Astrocyte (in vitro differentiated cells and primary cell): Measurements from ENCODE around the gene ARL5A. TPM values are rescaled to one million over a fixed set of nuclear protein-coding genes. Genes with fewer than 3 reads are reported as not detected.

Experiments
- DNase-seq: peaks from one replicate; pipeline ENCODE4 v3.0.0-alpha.2; 2010; ENCODE audit warnings: low read depth
- FAIRE-seq: peaks from 2 replicates; lab custom pipeline; 2011; peaks lifted over from hg19 to GRCh38; lab: Jason Lieb, UNC
- H2AFZ ChIP-seq: 2 replicates; pipeline ENCODE4 v1.6.0; 2012; ENCODE audit warnings: low read depth, low read length, inconsistent platforms
- H3K27ac ChIP-seq: 2 replicates; pipeline ENCODE4 v1.5.1; 2011; ENCODE audit warnings: low read depth, low read length, inconsistent platforms
- H3K27me3 ChIP-seq: 2 replicates; pipeline ENCODE4 v1.6.0; 2011; ENCODE audit warnings: low read length, inconsistent platforms; ENCODE audit not compliant: insufficient read depth
- H3K36me3 ChIP-seq: 2 replicates; pipeline ENCODE4 v1.5.1; 2011; ENCODE audit warnings: low read length, inconsistent platforms; ENCODE audit not compliant: insufficient read depth
- H3K4me1 ChIP-seq: 2 replicates; pipeline ENCODE4 v1.5.1; 2011; ENCODE audit warnings: low read length, inconsistent platforms; ENCODE audit not compliant: insufficient read depth
- H3K4me2 ChIP-seq: 2 replicates; pipeline ENCODE4 v1.6.0; 2012; ENCODE audit warnings: low read length, inconsistent platforms
- H3K4me3 ChIP-seq: 2 replicates; pipeline ENCODE4 v1.5.1; 2011; ENCODE audit warnings: low read depth, mild to moderate bottlenecking, low read length, inconsistent platforms; ENCODE audit not compliant: insufficient read depth
- H3K79me2 ChIP-seq: 2 replicates; pipeline ENCODE4 v1.6.0; 2012; ENCODE audit warnings: mild to moderate bottlenecking, low read length, inconsistent platforms; ENCODE audit not compliant: insufficient read depth
- H3K9ac ChIP-seq: 2 replicates; pipeline ENCODE4 v1.6.0; 2012; ENCODE audit warnings: mild to moderate bottlenecking, low read length, inconsistent platforms
- H3K9me3 ChIP-seq: 2 replicates; pipeline ENCODE4 v1.5.1; 2012; ENCODE audit warnings: low read depth, mild to moderate bottlenecking, low read length, inconsistent platforms; ENCODE audit not compliant: insufficient read depth
- H4K20me1 ChIP-seq: 2 replicates; pipeline ENCODE4 v1.6.0; 2012; ENCODE audit warnings: low read length, inconsistent platforms; ENCODE audit not compliant: insufficient read depth
- H3K27ac Mint-ChIP-seq: one replicate; pipeline ENCODE4 v1.8.0; 2021; ENCODE audit warnings: mild to moderate bottlenecking, mixed read lengths; ENCODE audit not compliant: unreplicated experiment
- H3K27me3 Mint-ChIP-seq: one replicate; pipeline ENCODE4 v1.8.0; 2021; ENCODE audit warnings: low read depth, mixed read lengths; ENCODE audit not compliant: unreplicated experiment
- H3K36me3 Mint-ChIP-seq: one replicate; pipeline ENCODE4 v1.8.0; 2021; ENCODE audit warnings: low read depth, mixed read lengths; ENCODE audit not compliant: unreplicated experiment
- H3K4me1 Mint-ChIP-seq: one replicate; pipeline ENCODE4 v1.8.0; 2021; ENCODE audit warnings: low read depth, mixed read lengths; ENCODE audit not compliant: unreplicated experiment
- H3K4me3 Mint-ChIP-seq: one replicate; pipeline ENCODE4 v1.8.0; 2021; ENCODE audit warnings: mild to moderate bottlenecking, moderate library complexity, mixed read lengths; ENCODE audit not compliant: unreplicated experiment
- H3K9me3 Mint-ChIP-seq: one replicate; pipeline ENCODE4 v1.8.0; 2021; ENCODE audit warnings: mild to moderate bottlenecking, mixed read lengths; ENCODE audit not compliant: unreplicated experiment
- EZH2 ChIP-seq: IDR thresholded peaks from 2 replicates; pipeline ENCODE4 v1.6.1; 2012; ENCODE audit warnings: mild to moderate bottlenecking, low read length, inconsistent platforms; ENCODE audit not compliant: insufficient read depth
- total RNA-seq: library from RNA; stranded (reverse); gene quantifications from 2 replicates; pipeline ENCODE4 v1.2.1, GENCODE V29; 2021
- TF ChIP-seq, protein P1 (sequence below): IDR thresholded peaks from 2 replicates; pipeline ENCODE4 v1.5.1; 2011; ENCODE audit warnings: low read depth, mild to moderate bottlenecking, inconsistent platforms, low read length, moderate library complexity; ENCODE audit not compliant: insufficient read depth

Gene ARL5A
- total RNA-seq, 1 donor from 2014 or later: 69.7 TPM

DNA sequence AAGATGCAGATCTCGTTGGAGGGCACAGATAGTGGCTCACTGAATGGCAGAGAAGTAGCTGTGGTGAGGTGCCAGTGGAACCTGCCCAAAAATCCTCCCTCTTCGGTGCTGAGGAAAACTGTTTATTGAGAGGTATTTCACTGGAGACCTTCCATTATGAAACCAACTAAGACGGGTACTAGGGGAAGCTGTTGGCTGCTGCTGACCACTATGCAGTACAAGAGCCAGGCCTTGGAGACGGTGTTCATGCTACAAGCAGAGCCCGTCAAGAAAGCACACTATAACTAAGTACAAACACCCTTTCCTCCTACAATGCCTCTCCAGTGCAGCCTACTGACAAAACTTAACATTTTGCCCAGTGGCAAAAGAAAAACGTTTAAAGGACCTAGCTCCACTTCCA, 4.6 kb downstream of the ARL5A start:
- Histone ChIP-seq H3K79me2 (peaks cover 94% of the 10 kb centered on the region), H3K36me3 (no peaks in the 10 kb centered on the region), H3K9ac (no peak overlapping the region), H3K27ac (no peak overlapping the region), H3K4me3 (no peak overlapping the region), H3K9me3 (no peaks in the 10 kb centered on the region), H4K20me1 (peaks cover 85% of the 10 kb centered on the region), H2AFZ (no peak overlapping the region), H3K4me2 (peak overlapping the region; percentile 17), H3K27me3 (no peaks in the 10 kb centered on the region), H3K4me1 (peaks cover 15% of the 10 kb centered on the region)
- peaks cover 39% of the 10 kb centered on the region for H3K4me1 Mint-ChIP-seq
- DNase-seq (no peak), FAIRE-seq (no peak)
- TF ChIP-seq, protein P1, sequence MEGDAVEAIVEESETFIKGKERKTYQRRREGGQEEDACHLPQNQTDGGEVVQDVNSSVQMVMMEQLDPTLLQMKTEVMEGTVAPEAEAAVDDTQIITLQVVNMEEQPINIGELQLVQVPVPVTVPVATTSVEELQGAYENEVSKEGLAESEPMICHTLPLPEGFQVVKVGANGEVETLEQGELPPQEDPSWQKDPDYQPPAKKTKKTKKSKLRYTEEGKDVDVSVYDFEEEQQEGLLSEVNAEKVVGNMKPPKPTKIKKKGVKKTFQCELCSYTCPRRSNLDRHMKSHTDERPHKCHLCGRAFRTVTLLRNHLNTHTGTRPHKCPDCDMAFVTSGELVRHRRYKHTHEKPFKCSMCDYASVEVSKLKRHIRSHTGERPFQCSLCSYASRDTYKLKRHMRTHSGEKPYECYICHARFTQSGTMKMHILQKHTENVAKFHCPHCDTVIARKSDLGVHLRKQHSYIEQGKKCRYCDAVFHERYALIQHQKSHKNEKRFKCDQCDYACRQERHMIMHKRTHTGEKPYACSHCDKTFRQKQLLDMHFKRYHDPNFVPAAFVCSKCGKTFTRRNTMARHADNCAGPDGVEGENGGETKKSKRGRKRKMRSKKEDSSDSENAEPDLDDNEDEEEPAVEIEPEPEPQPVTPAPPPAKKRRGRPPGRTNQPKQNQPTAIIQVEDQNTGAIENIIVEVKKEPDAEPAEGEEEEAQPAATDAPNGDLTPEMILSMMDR: no peak
- TF ChIP-seq EZH2: no peak
- H3K9me3 Mint-ChIP-seq: no peaks in the 10 kb centered on the region
- H3K4me3 Mint-ChIP-seq: no peak overlapping the region
- H3K36me3 Mint-ChIP-seq: peaks cover 3% of the 10 kb centered on the region
- H3K27me3 Mint-ChIP-seq: no peaks in the 10 kb centered on the region
- no peak overlapping the region for H3K27ac Mint-ChIP-seq

DNA sequence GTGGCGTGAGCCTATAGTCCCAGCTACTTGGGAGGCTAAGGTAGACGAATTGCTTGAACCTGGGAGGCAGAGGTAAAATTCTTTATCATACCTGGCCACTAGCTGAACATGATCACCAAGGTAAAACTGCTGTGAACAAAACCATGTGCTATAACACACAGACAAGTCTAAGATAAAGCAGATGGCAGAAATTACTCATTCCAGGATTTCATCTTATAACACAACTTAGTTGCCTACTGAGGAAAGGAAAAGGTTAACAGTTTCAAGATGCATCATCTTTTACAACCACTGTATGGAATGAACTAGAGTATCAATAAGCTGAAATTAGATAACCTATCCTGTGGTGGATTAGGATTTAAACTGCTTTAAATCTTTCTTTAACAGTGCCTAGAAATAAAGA, 8.3 kb downstream of the ARL5A start:
- Histone ChIP-seq H3K36me3 (no peaks in the 10 kb centered on the region), H3K27me3 (no peaks in the 10 kb centered on the region), H3K79me2 (peaks cover 96% of the 10 kb centered on the region), H3K4me1 (peaks cover 3% of the 10 kb centered on the region), H3K9me3 (no peaks in the 10 kb centered on the region), H3K4me2 (no peak overlapping the region), H4K20me1 (peaks cover 89% of the 10 kb centered on the region), H3K4me3 (no peak overlapping the region), H3K9ac (no peak overlapping the region), H2AFZ (no peak overlapping the region), H3K27ac (no peak overlapping the region)
- peaks cover 12% of the 10 kb centered on the region for H3K36me3 Mint-ChIP-seq
- no peak for FAIRE-seq
- DNase-seq: no peak
- H3K27ac Mint-ChIP-seq: no peak overlapping the region
- no peak for TF ChIP-seq EZH2
- TF ChIP-seq, protein P1: no peak
- no peaks in the 10 kb centered on the region for H3K27me3 Mint-ChIP-seq
- no peaks in the 10 kb centered on the region for H3K9me3 Mint-ChIP-seq
- peaks cover 29% of the 10 kb centered on the region for H3K4me1 Mint-ChIP-seq
- no peak overlapping the region for H3K4me3 Mint-ChIP-seq

DNA sequence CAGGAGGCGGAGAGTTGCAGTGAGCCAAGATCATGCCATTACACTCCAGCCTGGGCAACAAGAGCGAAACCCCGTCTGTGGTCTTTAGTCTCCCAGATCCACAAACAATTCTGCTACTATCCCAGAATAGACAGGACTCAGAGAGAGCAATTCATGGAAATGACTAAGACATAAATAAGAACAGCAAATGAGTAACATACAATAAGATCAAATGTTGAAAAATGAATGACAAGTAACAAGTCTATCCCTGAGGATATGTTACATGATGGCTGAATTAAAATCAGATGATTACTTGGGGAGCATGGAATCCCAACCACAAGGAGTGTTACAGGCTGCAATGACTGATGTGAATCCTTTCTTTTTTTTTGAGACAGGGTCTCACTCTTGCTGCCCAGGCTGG, 10.3 kb downstream of the ARL5A start:
- peaks cover 12% of the 10 kb centered on the region for H3K36me3 Mint-ChIP-seq
- no peak for FAIRE-seq

More for the DNA sequence above, 10.3 kb downstream of the ARL5A start:
- H3K9me3 ChIP-seq: no peaks in the 10 kb centered on the region
- H3K36me3 ChIP-seq: no peaks in the 10 kb centered on the region
- H4K20me1 ChIP-seq: peaks cover 70% of the 10 kb centered on the region
- H3K27me3 Mint-ChIP-seq: no peaks in the 10 kb centered on the region
- no peaks in the 10 kb centered on the region for H3K9me3 Mint-ChIP-seq
- H3K9ac ChIP-seq: no peak overlapping the region
- H3K27me3 ChIP-seq: no peaks in the 10 kb centered on the region
- TF ChIP-seq EZH2: no peak
- TF ChIP-seq, protein P1: no peak
- no peak overlapping the region for H3K27ac Mint-ChIP-seq
- DNase-seq: no peak
- no peak overlapping the region for H3K27ac ChIP-seq
- peaks cover 13% of the 10 kb centered on the region for H3K4me1 Mint-ChIP-seq
- H3K79me2 ChIP-seq: peaks cover 83% of the 10 kb centered on the region
- no peak overlapping the region for H3K4me2 ChIP-seq
- no peaks in the 10 kb centered on the region for H3K4me1 ChIP-seq
- no peak overlapping the region for H2AFZ ChIP-seq
- no peak overlapping the region for H3K4me3 Mint-ChIP-seq
- H3K4me3 ChIP-seq: no peak overlapping the region
